GM19035 (cell line): ENCODE data around the gene PRM2.

Experiments used
- ATAC-seq: cut with Tn5 transposase; IDR thresholded peaks from one replicate; pipeline ENCODE4 v1.9.1; 2021; ENCODE audit not compliant: unreplicated experiment

PRM2 gene, protein sequence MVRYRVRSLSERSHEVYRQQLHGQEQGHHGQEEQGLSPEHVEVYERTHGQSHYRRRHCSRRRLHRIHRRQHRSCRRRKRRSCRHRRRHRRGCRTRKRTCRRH

DNA sequence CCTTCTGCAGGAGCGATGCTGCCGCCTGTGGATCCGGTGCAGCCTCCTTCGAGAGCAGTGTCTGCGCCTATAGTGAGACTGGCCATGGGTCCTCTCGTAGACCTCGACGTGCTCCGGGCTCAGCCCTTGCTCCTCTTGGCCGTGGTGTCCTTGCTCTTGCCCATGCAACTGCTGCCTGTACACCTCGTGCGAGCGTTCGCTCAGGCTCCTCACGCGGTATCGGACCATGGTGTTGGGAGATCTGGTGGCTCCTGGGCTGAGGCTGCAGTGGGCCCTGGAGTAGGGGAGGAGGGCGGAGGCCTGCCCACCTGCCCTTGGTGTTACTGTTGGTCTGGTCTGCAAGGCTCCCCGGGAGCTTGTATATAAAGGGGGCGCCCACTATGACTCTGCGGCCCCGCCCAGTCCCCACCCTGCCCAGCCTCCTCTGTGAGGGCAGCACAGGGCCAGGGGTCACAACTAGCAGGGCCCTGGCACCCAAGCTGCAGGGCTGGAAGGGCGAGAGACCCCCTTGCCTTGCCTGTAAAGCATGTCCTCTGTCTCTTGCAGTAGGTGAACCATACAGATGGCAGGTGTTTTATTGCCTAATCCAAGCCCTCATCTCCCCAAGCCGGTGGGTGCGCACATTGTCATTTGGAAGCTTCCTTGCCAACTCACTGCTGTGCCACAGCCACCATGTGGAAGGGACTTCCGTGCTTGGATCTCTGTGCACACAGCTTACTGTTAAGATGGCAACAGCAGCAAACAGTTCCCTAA lies at the start of gene PRM2:
PRM2 (minus strand) TSS at position 338 of the 753 bp plus-strand sequence; CDS start at position 228, 110 bp downstream.
- ATAC-seq: no peak

GRCh38 chr16:11325404-11326083 lies 49.3 kb upstream of the PRM2 start:
- ATAC-seq: no peak

DNA sequence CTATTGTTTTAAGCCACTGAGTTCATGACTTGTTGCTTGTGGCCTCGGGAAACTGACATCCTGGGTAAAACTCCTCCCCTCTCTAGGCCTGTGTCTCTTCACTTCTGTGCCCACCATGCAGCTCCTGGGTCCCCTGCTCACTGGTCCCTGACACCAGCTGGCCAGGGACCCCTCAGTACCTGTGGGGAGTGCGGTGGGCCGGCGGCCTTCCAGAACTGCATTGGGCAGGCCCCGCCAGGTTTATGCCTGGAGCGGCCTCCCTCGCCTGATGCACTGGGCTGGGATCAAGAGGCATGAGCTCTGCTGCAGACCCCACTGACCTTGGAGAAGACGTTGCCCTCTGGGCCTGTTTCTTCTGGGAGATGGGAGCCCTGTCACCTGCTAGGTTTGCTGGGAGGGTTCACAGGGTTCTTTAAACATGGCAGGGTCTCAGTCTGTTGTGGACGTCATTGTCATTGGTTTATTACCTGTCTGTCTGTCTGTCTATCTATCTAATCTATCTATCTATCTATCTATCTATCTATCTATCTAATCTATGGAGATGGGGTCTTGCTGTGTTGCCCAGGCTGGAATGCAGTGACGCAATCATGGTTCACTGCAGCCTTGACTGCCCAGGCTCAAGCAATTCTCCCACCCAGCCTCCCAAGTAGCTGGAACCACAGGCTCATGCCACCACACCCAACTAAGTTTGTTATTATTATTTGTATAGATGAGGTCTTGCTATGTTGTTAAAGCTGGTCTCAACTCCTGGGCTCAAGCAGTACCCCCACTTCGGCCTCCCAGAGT lies 47.5 kb upstream of the PRM2 start:
- no peak for ATAC-seq

DNA sequence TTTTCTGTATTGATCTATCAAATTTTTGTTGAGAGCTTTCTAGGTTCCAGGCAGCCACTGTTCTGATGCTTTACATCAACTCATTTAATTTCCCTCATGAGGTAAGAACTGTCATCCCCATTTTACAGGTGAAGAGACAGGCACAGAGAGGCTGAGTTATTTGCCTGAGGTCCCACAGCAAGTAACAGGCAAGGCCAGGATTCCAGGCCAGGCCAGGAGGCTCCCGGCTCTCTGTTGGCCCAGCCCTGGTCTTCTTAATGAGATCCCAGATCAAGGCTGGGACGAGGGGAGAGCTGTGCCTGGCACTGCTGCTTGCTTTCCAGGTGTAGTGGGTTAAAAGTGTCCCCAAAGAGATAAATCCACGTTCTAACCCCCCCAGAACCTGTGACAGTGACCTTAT lies 46.5 kb upstream of the PRM2 start:
- no peak for ATAC-seq

DNA sequence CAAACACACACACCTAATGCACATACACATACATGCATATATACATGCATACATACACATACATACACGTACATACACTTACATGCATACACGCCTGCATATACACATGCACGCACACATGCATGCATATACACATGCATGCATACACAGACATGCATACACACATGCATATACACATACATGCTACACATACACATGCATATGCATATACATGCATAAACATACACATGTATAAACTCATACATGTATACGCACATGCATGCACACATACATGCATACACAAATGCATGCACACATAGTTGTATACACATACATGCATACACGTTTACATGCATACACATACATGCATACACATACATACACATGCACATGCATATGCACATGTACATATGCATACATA lies 45.4 kb upstream of the PRM2 start:
- ATAC-seq: no peak

- no peak for ATAC-seq
These were observed 43.9 kb upstream of the PRM2 start for GRCh38 chr16:11320170-11320569.

DNA sequence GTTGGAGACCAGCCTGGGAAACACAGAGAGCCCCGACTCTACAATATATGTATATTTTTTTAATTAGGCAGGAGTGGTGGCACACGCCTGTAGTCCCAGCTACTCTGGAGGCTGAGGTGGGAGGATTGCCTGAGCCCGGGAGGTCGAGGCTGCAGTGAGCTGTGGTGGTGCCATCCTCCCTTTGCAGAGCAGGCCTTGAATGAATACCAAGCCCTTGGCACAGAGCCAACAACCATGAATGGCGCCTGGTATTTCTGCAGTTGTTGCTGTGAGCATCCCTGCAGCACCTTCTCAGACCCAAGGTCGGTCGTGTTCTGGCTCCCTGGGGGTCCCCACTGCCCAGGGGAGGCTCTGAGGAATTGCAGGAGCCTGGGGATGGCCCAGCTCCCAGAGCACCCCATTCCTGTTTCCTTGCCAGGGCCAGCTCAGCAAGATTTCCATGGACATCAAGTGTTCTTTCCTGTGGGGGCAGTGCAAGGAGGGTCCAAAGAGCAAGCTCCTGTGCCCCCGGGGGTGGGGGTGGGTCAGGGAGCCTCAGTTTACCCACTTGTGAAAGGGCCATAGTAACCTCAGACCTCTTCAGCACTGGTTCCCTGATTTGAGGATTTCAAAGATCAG lies 43.4 kb upstream of the PRM2 start:
- no peak for ATAC-seq

- no peak for ATAC-seq
These were observed 42.5 kb upstream of the PRM2 start for GRCh38 chr16:11318817-11319216.

- no peak for ATAC-seq
These were observed 40.2 kb upstream of the PRM2 start for GRCh38 chr16:11316331-11317015.

DNA sequence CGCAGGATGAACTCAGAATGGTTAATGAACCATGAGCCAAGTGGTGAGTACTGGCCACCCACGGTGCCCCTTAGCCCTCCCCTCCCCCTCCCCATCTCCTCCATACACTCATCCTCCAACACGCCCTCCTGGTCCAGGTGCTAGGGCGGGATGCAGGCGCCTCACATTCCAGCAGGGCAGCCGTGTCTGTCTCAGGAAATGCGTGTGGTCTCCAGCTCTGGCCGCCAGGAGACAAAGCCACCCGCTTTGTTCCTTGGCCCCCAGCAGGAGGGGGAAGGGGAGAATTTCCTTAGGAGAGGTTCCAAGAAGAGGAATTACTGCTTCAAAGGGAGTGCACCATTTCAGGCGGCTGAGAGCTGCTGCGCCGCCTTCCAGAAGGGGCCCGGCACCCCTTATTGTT lies 39.2 kb upstream of the PRM2 start:
- no peak for ATAC-seq

DNA sequence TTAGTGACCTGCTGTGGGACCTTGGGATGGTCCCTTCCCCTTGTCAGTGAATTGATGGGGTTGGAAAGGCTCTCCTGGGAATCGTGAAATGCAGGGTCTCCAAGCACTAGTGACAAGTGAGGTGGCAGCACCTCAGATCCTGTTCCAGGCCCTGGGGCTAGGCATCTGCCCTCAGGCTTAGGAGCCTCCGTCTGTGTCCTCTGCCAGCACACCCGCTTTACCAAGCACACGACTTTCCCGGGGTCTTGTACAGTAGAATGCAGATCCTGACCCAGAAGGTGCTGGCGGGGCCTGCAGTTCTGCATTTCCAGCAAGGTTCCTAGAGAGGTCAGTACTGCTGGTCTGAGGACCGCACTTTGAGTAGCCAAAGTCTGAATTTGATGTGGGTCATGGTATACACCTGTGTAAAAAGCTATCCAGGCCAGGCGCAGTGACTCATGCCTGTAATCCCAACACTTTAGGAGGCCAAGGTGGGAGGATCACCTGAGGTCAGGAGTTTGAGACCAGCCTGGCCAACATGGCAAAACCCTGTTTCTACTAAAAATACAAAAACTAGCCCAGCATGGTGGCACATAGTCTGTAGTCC lies 38.1 kb upstream of the PRM2 start:
- no peak for ATAC-seq

DNA sequence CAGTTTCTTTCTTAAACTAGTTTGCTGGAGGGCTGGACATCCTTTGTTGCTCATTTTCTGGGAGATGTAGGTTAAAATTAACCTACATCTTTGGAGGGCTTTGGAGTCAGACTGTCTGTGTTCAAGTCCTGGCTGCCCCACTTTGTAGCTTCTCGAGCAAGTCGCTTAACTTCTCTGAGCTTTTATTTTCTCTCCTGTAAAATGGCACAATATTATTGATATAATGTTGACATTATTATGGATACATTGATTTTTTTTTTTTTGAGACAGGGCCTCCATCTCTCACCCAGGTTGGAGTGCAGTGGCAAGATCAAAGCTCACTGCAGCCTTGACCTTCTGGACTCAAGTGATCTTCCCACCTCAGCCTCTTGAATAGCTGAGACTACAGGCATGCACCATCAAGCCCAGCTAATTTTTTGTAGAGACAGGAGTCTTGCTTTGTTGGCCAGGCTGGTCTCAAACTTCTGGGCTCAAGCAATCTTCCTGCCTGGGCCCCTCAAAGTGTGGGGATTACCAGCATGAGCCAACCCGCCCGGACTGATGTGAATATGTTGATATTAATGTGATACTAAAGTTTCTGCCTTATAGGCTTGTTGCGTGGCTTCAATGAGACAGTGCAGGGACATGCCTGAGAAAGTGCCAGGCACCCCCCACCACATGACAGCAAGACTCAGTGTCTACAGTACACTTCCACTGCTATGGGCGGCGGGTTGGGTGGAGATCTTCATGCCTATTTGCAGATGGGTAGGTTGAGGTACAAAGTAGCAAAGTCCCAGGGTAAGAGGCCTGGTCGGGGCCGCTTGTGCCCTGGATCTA lies 37.4 kb upstream of the PRM2 start:
- ATAC-seq: no peak

- no peak for ATAC-seq
These were observed 36.6 kb upstream of the PRM2 start for GRCh38 chr16:11312718-11313492.

- ATAC-seq: peak; percentile 38
These were observed 34.8 kb upstream of the PRM2 start for GRCh38 chr16:11310997-11311561.

- no peak for ATAC-seq
These were observed 34.3 kb upstream of the PRM2 start for GRCh38 chr16:11310634-11310977.

- ATAC-seq: peak; percentile 35
These were observed 33.8 kb upstream of the PRM2 start for GRCh38 chr16:11309895-11310633.

DNA sequence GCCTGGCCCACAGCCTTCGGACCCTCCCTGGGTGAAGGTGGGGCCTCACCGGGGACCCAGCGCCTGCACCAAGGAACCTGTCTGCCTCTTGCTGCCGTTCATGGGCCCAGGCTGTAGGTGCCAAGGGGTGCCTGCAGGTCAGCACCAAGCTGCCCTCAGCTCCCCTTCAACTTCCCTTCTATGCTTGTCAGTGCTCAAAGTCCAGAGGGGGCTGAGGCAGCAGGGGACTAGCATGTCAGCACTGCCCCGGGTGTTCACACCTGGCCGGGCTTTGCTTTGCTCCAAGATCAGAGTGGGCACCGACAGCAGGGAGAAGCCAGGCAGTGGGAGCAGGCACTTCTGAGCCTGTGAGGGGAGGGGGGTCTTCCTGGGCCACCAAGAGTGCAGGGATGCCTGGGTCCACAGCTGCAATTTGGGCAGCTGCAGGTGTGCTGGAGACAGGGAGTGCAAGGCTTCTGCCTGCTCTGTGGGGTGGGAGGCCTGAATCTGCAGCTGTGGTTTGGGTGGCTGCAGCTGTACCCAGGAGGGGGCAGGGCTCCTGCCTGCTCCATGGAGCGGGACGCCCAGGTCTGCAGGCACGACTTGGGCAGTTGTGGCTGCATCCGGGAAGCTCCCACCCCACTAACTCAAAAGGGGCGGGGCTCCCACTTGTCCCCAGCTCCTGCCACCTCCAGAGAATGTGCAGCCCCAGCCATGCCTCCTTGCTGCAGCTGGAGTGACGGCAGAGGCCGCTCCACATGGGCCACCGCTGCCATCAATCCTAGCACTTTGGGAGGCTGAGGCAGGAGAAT lies 32.4 kb upstream of the PRM2 start:
- peak; percentile 32 for ATAC-seq
